ENCODE data around the gene C13orf42.

C13orf42 gene

DNA sequence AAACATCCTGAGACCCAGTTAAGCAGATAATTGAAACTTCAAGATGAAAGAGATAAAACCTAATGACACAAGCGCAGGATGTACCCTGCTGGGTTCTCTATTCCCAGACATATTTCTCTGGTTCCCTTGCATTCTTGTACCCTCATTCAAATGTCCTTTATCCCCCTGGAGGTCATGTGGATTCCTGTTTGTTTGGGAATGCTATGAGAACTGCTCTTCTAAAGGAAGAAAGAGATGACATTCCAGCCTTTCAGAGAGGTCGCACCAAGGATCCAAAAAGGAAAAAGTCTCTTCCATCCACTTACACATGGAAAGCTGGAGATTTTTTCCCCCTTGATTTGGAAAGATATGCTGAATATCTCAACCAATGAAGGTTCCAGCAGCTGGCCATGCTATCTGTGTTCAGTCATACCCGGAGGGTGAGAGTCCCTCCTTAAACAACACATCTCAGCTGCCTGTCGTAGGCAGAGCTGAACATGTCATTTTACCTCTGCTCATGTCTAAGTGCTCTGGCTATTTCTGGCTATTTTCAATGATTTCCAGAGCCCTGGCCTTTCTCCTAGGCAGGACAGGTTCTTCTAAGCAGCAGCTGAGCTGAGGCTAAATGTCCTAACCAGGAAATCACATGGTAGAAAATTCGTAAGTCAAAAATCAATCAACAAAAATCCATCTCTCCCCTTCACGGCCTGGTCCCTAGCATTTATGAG, 52.5 kb downstream of the C13orf42 start:
- peak overlapping the region in 1 of 2 donors; percentile 44 for H3K27ac Mint-ChIP-seq

DNA sequence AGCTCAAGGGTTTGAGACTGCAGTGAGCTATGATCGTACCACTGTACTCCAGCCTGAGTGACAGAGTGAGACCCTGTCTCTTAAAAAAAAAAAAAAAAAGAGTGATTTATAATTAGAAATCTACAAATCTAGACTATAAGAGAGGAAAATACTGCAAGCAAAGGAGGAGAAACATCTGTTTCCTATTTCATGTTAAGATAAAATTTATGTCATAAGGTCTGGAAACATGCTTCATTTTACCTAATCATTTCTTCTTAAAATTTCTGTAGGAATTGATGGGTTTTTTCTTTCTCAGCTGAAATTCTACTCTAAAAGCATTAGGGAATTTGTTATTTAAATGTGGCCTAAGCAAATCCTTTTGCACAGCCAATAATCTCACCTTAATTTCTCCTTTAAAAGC, 53.2 kb downstream of the C13orf42 start:
- Mint-ChIP-seq H3K4me1 (no peaks in the 10 kb centered on the region), H3K4me3 (no peak overlapping the region), H3K27me3 (no peaks in the 10 kb centered on the region), H3K9me3 (no peaks in the 10 kb centered on the region), H3K27ac (no peak overlapping the region)
- ATAC-seq: no peak
- DNase-seq: no peak

More for the DNA sequence above, 52.5 kb downstream of the C13orf42 start:
- ATAC-seq: no peak
- no peaks in the 10 kb centered on the region for H3K9me3 Mint-ChIP-seq
- DNase-seq: no peak
- no peaks in the 10 kb centered on the region for H3K27me3 Mint-ChIP-seq
- H3K4me1 Mint-ChIP-seq: no peaks in the 10 kb centered on the region
- no peak overlapping the region for H3K4me3 Mint-ChIP-seq

DNA sequence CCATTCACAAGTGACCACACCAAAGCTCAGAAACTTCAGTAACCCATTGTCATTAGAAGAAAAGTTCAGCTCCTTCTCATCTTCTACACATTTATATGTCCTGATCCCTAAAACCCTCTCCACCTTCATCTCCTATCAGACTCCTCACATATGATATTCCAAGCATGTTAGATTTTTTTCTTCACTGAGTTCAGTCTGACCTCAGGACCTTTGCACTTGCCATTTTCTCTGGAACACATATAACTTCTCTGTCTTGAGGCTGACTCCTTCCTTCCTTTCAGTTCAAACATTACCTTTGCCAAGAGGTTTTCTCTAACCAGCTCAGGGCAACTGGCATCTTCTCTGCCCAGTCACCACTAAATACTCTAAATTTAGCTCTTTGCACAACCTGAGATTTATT, 54.1 kb downstream of the C13orf42 start:
- Mint-ChIP-seq H3K27me3 (no peaks in the 10 kb centered on the region), H3K9me3 (no peaks in the 10 kb centered on the region), H3K4me1 (no peaks in the 10 kb centered on the region), H3K4me3 (no peak overlapping the region), H3K27ac (no peak overlapping the region)
- no peak for DNase-seq
- no peak for ATAC-seq

DNA sequence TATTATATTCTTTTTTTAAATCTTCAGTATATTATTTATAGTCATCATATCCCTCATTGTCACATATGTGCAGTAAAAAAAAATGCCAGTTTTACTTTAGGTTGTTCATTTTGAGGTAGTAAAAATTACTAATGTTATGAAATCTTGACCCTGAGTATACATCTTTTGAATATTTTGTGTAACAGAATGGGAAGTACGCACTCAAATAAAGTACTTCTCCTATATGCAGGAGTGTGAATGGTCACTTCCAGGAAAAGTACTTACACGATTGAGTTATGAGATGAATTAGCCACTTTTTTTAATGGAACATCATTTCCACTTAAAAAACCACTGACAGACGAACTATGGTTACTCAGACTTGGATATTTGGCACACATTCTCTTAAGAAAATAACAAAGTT, 58.5 kb downstream of the C13orf42 start:
- Mint-ChIP-seq H3K27me3 (no peaks in the 10 kb centered on the region), H3K27ac (no peak overlapping the region), H3K9me3 (no peaks in the 10 kb centered on the region), H3K4me1 (no peaks in the 10 kb centered on the region), H3K4me3 (no peak overlapping the region)
- ATAC-seq (no peak), DNase-seq (no peak)

DNA sequence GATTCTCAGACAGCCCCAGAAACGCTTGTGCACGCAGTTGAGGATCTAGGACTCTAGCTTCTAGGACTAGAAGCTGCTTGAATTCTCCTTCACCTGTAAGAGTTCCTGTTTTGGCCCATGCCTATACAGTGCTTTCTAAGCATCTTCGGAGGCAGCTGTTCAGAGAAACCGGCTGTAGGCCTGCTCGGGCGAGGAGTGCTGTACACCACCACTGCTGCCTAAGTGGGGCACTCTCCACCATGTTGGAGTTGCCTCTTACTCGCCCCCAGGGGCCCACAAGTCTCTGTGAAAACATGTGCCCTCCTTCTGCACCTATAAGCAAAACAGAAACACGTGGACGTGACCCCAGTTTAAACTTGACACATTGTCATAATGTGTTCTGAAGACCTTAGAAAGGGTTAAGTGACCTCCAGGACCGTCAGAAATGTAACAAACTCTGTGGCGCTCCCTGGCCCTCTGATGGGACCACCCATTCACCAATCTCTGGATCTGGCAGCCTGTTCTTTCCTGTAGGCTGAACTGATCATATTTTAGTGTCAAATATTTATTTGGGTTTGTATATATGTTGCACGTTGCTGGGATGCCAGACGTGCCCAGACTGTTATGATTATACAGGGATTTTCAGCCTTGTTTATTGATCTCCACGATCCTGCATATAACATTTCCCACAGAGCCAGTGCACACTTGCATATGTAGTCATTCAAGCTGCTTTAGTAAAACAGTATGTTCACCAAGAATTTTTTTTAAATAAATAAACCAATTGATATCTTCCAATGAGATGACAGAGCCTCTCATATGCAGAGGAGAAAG, 60.8 kb downstream of the C13orf42 start:
- no peak for DNase-seq
- H3K9me3 Mint-ChIP-seq: no peaks in the 10 kb centered on the region
- no peak for ATAC-seq
- H3K4me1 Mint-ChIP-seq: no peaks in the 10 kb centered on the region
- H3K27ac Mint-ChIP-seq: no peak overlapping the region
- no peak overlapping the region for H3K4me3 Mint-ChIP-seq
- H3K27me3 Mint-ChIP-seq: no peaks in the 10 kb centered on the region

DNA sequence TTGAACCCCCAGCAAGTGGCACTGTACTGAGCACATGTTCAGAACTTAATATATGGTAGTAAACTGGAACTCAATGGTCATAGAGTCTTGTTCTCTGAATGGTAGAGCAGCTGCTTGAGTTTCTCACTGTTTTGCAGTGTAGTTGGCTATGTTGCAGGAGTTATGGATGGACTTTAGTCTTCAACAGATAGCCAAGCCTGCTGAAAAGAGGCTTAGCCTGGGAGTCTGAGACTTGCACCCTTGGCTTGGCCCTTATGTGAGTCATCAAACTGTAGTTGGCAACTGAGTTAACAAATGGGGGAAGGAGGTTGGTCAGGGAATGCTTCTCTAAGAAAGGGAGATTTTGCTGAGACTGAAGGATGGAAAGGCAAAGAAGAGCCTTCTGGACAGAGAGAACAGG, 62.5 kb downstream of the C13orf42 start:
- DNase-seq: no peak
- H3K9me3 Mint-ChIP-seq: no peaks in the 10 kb centered on the region
- no peak overlapping the region for H3K27ac Mint-ChIP-seq
- H3K27me3 Mint-ChIP-seq: no peaks in the 10 kb centered on the region
- H3K4me1 Mint-ChIP-seq: no peaks in the 10 kb centered on the region
- no peak for ATAC-seq
- no peak overlapping the region for H3K4me3 Mint-ChIP-seq

DNA sequence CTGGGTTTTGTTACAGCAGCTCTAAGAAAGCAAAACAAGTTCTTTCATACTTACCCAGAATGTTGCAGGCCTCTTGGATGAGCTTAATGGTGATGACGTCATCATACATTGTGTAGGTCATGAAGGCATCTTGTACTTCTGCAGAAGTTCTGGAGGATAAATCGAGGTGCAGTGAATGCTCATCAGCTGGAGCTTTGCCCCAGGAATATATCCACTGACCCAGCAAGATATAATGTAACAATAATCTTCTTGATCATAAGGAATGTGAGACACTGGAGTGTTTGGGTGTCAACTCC, 63.0 kb downstream of the C13orf42 start:
- no peak for ATAC-seq
- Mint-ChIP-seq H3K9me3 (no peaks in the 10 kb centered on the region), H3K27ac (no peak overlapping the region), H3K4me1 (no peaks in the 10 kb centered on the region), H3K27me3 (no peaks in the 10 kb centered on the region), H3K4me3 (no peak overlapping the region)
- DNase-seq: no peak

DNA sequence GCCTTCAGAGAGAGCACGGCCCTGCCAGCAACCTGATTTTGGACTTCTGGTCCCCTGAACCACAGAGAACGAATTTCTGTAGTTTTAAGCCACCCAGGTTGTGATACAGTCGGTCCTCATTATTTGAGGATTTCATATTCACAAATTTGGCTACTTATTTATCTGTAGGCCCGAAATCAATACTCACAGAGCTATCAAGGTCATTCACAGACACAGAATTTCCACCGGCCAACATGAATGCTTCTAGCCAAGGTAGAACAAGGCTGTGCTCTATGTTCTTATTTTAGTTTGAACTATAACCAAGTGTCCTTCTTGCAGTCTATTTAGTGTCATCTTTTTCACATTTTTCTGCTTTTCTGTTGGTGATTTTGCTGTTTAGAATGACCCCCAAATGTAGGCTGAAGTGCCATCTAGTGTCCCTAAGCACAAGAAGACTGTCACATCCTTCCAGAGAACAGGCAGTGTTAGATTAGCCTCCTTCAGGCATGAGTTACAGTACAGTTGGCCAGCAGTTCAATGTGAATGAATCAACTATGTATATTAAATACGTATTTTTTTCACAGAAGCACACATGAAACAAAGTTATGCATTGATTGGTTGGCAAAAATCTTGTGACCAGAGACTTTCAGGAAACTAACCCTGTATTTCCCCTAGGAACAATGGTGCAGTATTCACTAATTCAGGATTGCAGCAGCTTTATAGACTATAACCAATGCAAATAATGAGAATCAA, 63.5 kb downstream of the C13orf42 start:
- no peak overlapping the region for H3K4me3 Mint-ChIP-seq
- H3K27me3 Mint-ChIP-seq: no peaks in the 10 kb centered on the region
- no peaks in the 10 kb centered on the region for H3K4me1 Mint-ChIP-seq
- no peak for DNase-seq
- no peak for ATAC-seq
- H3K9me3 Mint-ChIP-seq: no peaks in the 10 kb centered on the region
- no peak overlapping the region for H3K27ac Mint-ChIP-seq

DNA sequence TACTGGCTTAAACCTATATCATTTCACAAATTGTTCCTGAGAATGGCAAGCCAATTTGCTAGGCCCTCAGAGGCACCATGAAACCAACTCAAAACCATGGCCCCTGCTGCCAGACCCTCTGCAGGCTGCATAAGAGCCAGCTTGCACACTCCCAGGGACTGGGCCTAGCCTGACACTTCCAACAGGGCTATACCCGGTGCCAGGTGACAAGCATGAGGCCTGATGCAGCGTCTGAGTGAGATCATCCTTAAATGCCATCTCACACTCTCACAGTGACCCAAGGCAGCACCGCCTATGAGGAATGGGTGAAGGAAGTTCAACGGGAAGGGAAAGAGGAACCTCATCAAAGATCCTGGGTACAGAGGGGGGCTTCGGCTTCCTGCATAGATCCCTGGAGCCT, 65.6 kb downstream of the C13orf42 start:
- H3K27ac Mint-ChIP-seq: peak overlapping the region in 1 of 2 donors; percentile 48

DNA sequence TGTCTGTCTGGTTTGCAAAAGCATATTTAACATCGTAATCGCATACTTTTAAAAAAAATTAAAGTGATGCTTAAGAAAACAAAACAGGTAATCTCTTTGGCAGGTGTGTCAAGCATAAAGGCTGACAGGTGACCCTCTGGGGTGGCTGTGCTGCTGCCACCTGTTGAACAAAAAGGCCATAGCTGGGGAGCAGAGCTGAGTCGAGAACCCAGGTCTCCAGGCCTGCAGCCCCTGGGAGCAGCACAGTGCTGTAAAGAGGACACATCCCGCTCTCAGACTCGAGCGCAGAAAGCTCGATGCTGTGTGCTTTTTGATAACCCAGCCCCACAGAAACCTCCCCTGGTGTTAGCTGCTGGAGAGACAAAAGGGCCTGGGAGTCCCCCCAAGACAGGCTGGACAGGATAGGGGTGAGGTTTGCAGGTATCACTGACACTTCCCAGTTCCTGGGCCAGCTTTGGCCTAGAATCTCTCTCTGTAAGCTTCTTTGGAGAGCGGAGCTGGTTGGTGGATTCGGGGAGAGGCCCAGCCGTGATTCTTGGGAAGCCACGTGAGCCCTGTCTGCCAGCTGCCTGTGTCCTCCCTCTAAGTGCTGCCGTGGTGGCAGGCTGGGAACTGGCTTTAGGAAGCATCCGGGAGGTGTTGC, 66.9 kb downstream of the C13orf42 start:
- Mint-ChIP-seq H3K9me3 (no peaks in the 10 kb centered on the region), H3K4me1 (no peaks in the 10 kb centered on the region), H3K27ac (no peak overlapping the region), H3K4me3 (no peak overlapping the region), H3K27me3 (no peaks in the 10 kb centered on the region)
- DNase-seq (no peak), ATAC-seq (no peak)

More for the DNA sequence above, 65.6 kb downstream of the C13orf42 start:
- Mint-ChIP-seq H3K27me3 (no peaks in the 10 kb centered on the region), H3K4me1 (no peaks in the 10 kb centered on the region), H3K4me3 (no peak overlapping the region), H3K9me3 (no peaks in the 10 kb centered on the region)
- no peak for ATAC-seq
- DNase-seq: no peak

DNA sequence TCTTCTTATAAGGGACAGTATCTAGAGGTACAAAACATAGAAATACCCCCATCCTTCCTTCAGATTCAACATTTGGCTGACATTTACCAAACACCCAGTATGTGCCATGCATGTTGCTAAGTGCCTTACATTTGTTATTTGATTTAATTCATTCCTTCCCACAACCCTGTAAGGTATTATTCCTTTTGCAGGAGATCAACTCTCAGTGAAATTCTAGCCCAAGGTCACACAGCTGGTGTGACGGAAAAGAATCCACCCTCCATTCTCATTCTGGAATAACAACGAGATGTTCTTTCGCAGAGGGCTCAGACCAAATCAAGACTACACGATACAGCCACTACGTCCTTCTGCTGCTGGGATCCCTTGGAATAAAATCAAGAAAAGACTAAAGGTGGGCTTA, 67.8 kb downstream of the C13orf42 start:
- Mint-ChIP-seq H3K27ac (no peak overlapping the region), H3K27me3 (no peaks in the 10 kb centered on the region), H3K4me1 (no peaks in the 10 kb centered on the region), H3K9me3 (no peaks in the 10 kb centered on the region), H3K4me3 (no peak overlapping the region)
- no peak for ATAC-seq
- DNase-seq: no peak

DNA sequence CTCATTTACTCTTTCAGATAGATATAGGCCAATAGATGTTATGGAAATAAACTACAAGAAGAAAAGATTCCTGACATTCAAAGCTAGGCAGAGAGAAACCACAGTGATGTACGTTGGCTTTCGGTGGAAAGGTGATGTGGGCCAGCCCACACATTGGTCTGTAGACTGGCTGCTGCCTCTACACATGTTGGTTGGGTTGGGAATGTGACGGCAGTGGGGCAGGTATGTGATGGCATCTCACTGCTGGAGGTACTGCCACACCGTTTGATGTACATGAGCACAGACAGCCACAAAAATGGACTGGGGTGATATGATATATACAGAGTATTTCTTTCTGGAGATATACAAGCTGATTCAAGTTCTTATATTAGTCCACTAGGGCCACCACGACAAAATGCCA, 69.4 kb downstream of the C13orf42 start:
- H3K27me3 Mint-ChIP-seq: no peaks in the 10 kb centered on the region
- H3K27ac Mint-ChIP-seq: no peak overlapping the region
- no peak overlapping the region for H3K4me3 Mint-ChIP-seq
- no peak for ATAC-seq
- H3K4me1 Mint-ChIP-seq: no peaks in the 10 kb centered on the region
- DNase-seq: no peak
- no peaks in the 10 kb centered on the region for H3K9me3 Mint-ChIP-seq

DNA sequence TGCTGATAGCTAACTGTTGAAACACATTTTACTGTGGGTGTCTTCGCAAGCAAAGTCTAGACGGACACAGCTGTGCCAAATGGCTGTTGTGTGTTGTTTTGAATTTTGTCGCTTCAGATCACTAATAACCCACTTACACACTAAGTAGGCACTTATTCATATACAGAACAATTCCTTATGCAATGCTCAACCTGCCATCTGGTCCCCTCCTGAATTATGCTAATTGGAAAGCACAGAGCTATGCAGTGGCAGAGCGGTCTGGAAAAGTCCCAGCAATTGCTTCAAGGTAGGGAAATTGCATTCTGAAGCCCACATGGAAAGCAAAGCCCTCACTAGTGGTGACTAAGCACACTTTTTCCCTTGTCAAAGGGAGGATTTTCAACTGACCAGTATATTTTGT, 69.9 kb downstream of the C13orf42 start:
- Mint-ChIP-seq H3K27me3 (peaks cover 3% of the 10 kb centered on the region), H3K9me3 (no peaks in the 10 kb centered on the region), H3K4me1 (peaks cover 1% of the 10 kb centered on the region), H3K4me3 (no peak overlapping the region), H3K27ac (no peak overlapping the region)
- DNase-seq: no peak
- ATAC-seq: no peak

DNA sequence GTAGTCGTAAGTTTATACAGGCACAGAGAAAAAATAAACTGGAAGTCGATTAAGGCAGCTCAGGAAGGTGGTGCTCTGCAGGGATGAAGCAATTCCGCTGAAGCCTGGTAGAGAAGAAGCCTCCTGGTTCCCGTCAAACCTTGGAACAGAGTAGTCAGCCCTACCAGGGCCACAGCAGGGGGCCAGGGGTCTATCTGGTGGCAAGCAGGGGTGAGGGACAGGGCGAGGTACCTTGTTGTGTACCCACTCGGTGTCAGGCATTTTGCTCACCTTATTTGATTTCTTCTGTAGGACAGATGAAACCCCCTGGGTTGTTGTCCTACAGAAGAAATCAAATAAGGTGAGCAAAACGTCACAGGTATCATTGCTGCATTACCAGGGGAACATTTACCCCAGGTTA, 70.6 kb downstream of the C13orf42 start:
- DNase-seq: no peak
- H3K27me3 Mint-ChIP-seq: peaks cover 9% of the 10 kb centered on the region
- H3K4me3 Mint-ChIP-seq: no peak overlapping the region
- H3K9me3 Mint-ChIP-seq: no peaks in the 10 kb centered on the region
- no peak overlapping the region for H3K27ac Mint-ChIP-seq
- H3K4me1 Mint-ChIP-seq: peaks cover 6% of the 10 kb centered on the region
- ATAC-seq: no peak

DNA sequence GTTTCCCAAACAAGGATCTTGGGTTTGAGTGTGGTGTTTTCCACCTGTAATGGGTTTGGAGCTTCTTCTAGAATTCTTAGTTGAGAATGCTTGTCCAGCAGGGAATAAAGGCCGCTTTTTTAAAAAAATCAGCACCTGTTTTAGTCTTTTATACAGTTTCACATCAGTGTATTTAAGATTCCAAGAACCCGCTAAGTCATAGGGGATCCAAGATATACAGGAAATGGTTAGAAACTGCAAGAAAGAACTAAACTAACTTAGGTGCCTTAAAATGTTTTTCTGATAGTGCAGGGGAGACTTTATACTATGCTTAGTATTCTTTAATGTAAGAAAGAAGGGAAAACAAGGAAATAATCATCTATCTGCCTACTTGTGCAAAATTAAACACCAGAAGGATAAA, 74.7 kb downstream of the C13orf42 start:
- no peak for ATAC-seq
- no peaks in the 10 kb centered on the region for H3K9me3 Mint-ChIP-seq
- no peak overlapping the region for H3K27ac Mint-ChIP-seq
- peaks cover 6% of the 10 kb centered on the region for H3K4me1 Mint-ChIP-seq
- DNase-seq: no peak
- peaks cover 9% of the 10 kb centered on the region for H3K27me3 Mint-ChIP-seq
- H3K4me3 Mint-ChIP-seq: no peak overlapping the region

DNA sequence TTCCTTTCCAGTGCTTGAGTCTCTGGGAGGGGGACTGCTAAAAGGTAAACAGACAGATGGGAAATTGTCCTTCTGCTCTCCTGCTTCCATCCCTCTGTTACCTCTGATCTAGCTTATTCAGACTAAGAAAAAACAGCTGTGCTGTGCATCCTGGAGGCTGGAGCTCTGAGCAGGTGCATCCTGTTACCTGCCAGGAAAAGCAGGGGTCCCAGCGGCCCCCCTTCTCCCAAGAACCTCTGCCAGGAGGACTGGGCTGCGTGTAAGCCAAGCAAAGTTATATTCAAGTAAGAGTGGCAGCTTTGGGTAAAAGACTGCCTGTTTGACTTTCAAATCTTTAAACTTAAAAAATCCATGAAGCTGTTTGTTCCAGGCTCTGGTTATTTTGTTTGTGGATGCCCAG, 75.1 kb downstream of the C13orf42 start:
- peaks cover 9% of the 10 kb centered on the region for H3K27me3 Mint-ChIP-seq

More for the DNA sequence above, 75.1 kb downstream of the C13orf42 start:
- no peak overlapping the region for H3K27ac Mint-ChIP-seq
- ATAC-seq (no peak), DNase-seq (no peak)
- no peaks in the 10 kb centered on the region for H3K9me3 Mint-ChIP-seq
- H3K4me1 Mint-ChIP-seq: peaks cover 6% of the 10 kb centered on the region
- H3K4me3 Mint-ChIP-seq: no peak overlapping the region

All from stimulated activated naive CD8-positive, alpha-beta T cell treated with anti-CD3 and anti-CD28 coated beads, Interleukin-15, amount 100 ng/mL, for 72 hours (primary cell).